ENCODE results near the gene CAGE1.

DNA sequence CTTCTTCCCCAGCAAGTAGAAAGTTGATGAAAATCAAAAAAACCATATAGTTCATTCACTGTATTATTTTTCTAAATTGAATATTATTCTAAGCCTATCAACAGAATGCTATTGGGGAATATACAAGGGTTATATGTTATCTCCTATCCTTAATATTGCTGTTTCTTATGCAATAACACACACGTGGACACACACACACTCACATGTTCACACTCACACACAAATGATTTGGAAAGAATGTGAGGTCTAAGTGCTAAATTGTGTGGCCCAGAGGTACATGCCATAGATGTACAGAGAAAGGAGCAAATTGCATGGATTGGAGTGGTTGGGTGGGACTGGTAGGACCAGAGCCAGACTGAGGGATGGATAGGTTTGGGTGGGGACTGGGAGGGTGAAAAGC, 45.1 kb upstream of the CAGE1 start:
- TF ChIP-seq, protein P1, sequence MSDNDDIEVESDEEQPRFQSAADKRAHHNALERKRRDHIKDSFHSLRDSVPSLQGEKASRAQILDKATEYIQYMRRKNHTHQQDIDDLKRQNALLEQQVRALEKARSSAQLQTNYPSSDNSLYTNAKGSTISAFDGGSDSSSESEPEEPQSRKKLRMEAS (IDR thresholded peaks at IDR 0.05; ENCODE audit: low read depth, low read length), result no peak
- no peak for TF ChIP-seq MYC (IDR thresholded peaks at IDR 0.05; ENCODE audit: low read depth, low read length)
